Hippocampal formation (tissue), 2 donors: ENCODE results near the gene SELENOV.

ENCODE experiments used
- DNase-seq, 2 donors: peaks; one replicate each; lab custom pipeline; 2025; lab: John Stamatoyannopoulos, UW

Gene SELENOV

DNA sequence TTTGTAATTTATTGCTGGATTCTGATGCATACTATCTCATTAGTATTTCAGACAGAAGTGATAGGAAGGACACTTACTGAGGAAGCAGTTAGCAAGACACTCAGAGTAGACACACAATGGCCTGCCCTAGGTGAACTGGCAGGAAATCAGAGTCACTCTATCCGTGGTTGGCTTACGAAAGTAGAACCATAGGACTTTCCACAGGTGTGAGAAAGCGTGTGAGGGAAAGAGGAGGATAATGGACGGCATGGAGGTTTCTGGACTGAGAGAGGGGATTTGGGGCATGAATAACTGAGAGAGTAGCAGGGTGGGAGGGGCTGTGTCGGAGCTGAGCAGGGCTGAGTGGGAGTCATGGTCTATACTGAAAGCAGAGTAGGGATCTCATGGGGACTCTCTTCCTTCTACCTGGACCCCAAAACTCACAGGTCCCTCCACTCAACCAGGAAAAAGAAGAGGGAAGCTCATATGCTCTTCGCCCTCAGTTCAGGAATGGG lies 43.7 kb downstream of the SELENOV start:
- DNase-seq: no peak

DNA sequence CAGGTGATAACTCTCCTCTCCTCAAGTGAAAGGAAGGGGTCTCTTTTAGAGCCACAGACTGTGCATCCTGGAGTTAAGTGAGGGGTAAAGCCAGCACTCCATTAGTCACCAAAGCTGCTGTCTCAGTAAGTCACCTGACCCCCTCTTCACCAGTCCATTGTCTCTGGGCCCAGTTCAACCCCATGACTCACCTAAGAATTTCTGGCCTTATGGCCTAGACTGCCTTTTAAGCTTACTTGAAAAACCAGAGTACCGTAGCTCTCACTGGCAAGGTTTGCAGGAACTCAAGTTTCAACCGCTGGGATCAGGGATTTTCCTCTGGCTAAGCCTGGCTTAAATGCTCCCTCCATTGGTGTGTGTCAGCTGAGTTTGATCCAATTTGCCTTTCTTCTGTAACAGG lies 48.5 kb downstream of the SELENOV start:
- DNase-seq: no peak

DNA sequence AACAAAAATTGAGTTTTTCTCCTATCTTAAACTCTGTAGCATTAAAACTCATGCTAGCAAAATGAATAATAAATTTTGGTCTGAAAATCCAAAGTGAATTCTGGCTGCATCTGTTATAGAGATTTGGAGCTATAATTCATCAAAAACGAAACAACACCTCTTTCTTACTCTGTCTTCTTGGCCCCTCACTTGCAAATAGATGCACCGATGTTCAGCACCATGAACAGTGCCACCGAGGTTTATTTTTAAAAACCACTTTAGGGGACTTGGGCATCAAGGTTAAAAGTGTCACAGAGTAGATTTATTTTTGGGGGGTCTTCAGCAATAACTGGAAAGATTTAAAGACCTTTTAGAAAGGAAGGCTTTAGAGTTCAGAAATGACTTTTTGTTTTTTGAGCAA lies 51.1 kb downstream of the SELENOV start:
- no peak for DNase-seq

DNA sequence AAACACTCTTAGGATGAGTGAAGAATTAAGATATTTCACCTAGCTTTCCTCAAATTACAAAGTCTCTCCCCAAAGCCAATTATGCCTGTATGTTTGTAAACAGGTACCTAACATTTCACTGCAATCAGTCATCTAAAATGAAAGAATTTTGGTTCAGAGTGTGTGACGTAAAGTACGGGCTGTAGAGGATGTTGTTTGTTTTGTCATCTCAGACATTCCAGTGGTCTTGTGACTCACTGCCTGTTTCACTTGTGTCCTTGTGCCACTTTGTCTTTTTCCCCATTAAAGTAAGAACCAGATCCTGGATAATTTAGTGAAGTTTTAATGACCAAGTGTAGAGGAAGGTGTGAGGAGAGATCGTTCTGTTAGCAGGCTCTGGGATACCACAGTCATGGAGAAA lies 53.7 kb downstream of the SELENOV start:
- DNase-seq: no peak
